SK-N-MC (cell line): ENCODE data around the gene LRRC4C.

Experiments
- EZH2 ChIP-seq: fragments of 200-600 bp; sonication (generic); IDR thresholded peaks from one replicate; pipeline ENCODE4 v1.6.1; 2017; ENCODE audit warnings: antibody characterized with exemption
- FOXP2 ChIP-seq: optimal IDR thresholded peaks from 2 replicates; pipeline ENCODE3; 2011; ENCODE audit warnings: mild to moderate bottlenecking, moderate library complexity; ENCODE audit not compliant: insufficient read depth; ENCODE audit errors: extremely low read length, control extremely low read depth
- POLR2AphosphoS5 ChIP-seq: IDR thresholded peaks from 2 replicates; pipeline ENCODE4 v1.6.1; 2012; ENCODE audit warnings: mild to moderate bottlenecking, low read depth, low read length, borderline replicate concordance

- no peak for TF ChIP-seq EZH2
- TF ChIP-seq POLR2AphosphoS5: no peak
- TF ChIP-seq FOXP2: no peak
These were observed 705.2 kb downstream of the LRRC4C start for GRCh38 chr11:40754297-40754696.
